Measurements from ENCODE around the gene CDK2AP2. TPM values are rescaled to one million over a fixed set of nuclear protein-coding genes. Genes with fewer than 3 reads are reported as not detected.

Gene CDK2AP2
- polyA plus RNA-seq, 1 experiment: 11.7 TPM

DNA sequence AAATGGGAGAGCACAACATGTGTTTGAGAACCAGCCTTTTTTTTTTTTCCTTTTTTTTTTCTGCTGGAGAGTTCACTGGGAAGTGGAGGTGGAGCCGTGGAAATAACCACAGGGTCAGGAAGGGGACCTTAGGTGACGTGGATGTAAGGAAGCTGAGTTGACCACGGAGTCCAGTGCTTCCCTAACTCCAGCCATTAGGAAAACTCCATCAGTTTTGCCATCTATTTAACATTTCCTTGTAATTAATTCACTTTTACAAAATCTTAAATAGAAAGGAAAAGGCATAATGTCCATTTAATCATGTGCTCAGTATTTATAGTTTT lies 2.0 kb upstream of the CDK2AP2 start:
- no peak for DNase-seq (ENCODE audit: low read depth, low spot score)
- H3K9me3 ChIP-seq (ENCODE audit: control insufficient read depth, insufficient read depth, low read length): no peaks in the 10 kb centered on the region; the same call in 1 of the 2 replicates
- H3K27ac ChIP-seq (ENCODE audit: low read depth, low read length): no peak overlapping the region
- CTCF ChIA-PET: interaction anchor here (0.7 kb wide), 1 partner anchor 158 kb away, joined by 5 read pairs; no protein-coding TSS in a partner anchor
- POLR2A ChIA-PET: no interaction called here
- no peak overlapping the region for H3K4me3 ChIP-seq (ENCODE audit: low read depth, low read length)
- H3K27me3 ChIP-seq (ENCODE audit: control insufficient read depth, insufficient read depth, low read length): peaks cover 8% of the 10 kb centered on the region
- TF ChIP-seq, protein P1, sequence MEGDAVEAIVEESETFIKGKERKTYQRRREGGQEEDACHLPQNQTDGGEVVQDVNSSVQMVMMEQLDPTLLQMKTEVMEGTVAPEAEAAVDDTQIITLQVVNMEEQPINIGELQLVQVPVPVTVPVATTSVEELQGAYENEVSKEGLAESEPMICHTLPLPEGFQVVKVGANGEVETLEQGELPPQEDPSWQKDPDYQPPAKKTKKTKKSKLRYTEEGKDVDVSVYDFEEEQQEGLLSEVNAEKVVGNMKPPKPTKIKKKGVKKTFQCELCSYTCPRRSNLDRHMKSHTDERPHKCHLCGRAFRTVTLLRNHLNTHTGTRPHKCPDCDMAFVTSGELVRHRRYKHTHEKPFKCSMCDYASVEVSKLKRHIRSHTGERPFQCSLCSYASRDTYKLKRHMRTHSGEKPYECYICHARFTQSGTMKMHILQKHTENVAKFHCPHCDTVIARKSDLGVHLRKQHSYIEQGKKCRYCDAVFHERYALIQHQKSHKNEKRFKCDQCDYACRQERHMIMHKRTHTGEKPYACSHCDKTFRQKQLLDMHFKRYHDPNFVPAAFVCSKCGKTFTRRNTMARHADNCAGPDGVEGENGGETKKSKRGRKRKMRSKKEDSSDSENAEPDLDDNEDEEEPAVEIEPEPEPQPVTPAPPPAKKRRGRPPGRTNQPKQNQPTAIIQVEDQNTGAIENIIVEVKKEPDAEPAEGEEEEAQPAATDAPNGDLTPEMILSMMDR (IDR thresholded peaks at IDR 0.05; ENCODE audit: low read depth, low read length): no peak

DNA sequence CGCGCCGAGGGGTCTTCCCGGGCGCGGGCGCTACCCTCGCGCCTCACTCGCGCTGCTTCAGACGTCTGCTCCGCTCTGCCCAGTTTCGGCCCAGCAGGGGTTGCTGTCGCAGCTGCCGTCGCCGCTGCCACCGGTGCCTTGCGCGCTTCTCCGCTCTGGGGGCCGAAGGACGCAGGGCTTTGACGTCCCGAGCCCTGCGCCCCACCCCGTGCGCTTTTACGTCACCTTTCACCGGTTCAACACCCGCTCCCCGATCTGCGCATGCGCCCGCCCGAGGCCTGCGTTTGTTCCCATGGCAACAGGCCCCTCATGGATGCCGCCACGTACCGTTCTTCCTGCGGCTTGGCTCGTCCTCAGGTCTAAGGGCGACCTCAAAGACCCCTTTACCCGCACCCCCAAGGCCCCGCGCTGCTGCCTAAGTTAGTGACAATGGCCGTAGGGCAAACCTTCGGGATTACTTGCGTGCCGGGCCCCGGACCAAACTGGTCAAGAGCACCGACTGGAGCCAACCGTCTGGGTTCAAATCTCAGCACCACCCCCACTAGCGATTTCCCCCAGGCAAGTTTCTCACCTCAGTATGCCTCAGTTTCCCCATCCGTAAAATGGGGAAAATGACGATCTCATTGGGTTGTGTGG lies 642 bp upstream of the CDK2AP2 start:
- POLR2A ChIA-PET: no interaction called here
- DNase-seq (ENCODE audit: low read depth, low spot score): peak; percentile 88
- Histone ChIP-seq H3K4me3 (ENCODE audit: low read depth, low read length) (peak overlapping the region; percentile 87), H3K27me3 (ENCODE audit: control insufficient read depth, insufficient read depth, low read length) (no peaks in the 10 kb centered on the region), H3K9me3 (ENCODE audit: control insufficient read depth, insufficient read depth, low read length) (no peaks in the 10 kb centered on the region; the same call in 1 of the 2 replicates), H3K27ac (ENCODE audit: low read depth, low read length) (peak overlapping the region; percentile 89)
- TF ChIP-seq, protein P1 (IDR thresholded peaks at IDR 0.05; ENCODE audit: low read depth, low read length): no peak
- CTCF ChIA-PET: interaction anchor here (1.0 kb wide), 1 partner anchor 107 kb away, joined by 3 read pairs; no protein-coding TSS in a partner anchor

DNA sequence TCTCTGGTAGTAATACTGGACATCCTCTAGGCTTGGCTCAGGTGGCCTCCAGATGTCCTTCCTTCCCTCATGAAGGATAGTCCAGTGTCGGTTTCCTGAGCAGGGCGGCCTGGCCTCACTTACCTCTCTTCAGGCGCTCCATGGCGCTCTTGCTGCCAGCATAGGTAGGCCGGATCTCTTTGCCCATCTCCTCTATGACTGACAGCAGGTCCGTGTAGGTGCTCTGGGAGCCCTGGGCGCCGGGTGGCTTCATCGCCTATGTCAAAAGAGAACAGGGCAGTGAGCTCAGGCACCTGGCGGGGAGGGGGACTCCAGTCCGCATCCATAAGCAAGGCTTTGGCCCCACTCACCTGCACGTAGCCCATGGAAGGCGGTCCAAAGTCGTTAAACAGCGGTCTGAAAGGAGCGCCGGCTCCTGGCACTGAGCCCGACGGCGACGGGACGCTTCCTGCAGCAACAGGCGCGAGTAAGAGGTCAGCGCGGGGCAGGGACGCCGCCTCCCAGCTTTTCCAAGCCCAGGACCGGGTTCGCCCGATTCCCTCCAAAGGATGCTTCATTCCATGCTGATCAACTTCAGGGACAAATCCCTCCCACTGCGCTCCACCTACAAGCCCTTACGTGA lies 609 bp downstream of the CDK2AP2 start:
- Histone ChIP-seq H3K27me3 (ENCODE audit: control insufficient read depth, insufficient read depth, low read length) (no peaks in the 10 kb centered on the region), H3K27ac (ENCODE audit: low read depth, low read length) (peak overlapping the region; percentile 61), H3K9me3 (ENCODE audit: control insufficient read depth, insufficient read depth, low read length) (no peaks in the 10 kb centered on the region; the same call in 1 of the 2 replicates), H3K4me3 (ENCODE audit: low read depth, low read length) (peak overlapping the region; percentile 74)
- POLR2A ChIA-PET: no interaction called here
- CTCF ChIA-PET: interaction anchor here (1.0 kb wide), 1 partner anchor 105 kb away, joined by 3 read pairs; no protein-coding TSS in a partner anchor
- DNase-seq (ENCODE audit: low read depth, low spot score): no peak
- TF ChIP-seq, protein P1 (IDR thresholded peaks at IDR 0.05; ENCODE audit: low read depth, low read length): no peak

DNA sequence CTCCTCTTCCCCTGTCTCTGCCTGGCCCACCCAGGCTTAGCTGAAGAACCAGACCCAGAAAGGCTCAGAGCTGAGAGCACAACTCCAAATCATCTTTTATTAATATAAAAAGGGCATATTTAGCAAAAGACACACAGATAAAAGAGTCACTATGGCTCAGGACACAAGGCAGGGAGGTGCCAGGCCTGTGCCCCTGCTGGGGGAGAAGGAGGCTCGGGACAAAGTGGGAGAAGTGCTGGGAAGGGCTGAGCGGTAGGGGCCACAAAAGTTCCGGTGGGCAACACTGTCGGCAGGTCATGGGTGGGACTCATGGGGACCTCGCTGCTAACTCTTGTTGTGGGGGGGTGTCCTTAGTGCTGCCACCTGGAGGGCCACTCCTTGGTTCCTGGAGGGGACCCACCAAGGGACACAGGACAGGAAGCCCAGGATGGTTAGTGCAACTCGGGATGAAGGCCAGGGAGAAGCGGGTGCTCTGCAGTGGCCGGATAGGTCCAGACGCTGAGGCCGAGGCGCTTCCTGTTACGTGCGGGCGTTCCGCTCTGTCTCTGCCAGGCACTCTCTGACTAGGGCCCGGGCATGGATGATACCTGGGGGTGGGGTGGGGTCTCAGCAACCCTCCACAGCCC lies 1.4 kb downstream of the CDK2AP2 start:
- DNase-seq (ENCODE audit: low read depth, low spot score): no peak
- TF ChIP-seq, protein P1 (IDR thresholded peaks at IDR 0.05; ENCODE audit: low read depth, low read length): no peak
- ChIA-PET POLR2A (no interaction called here), CTCF (interaction anchor here (0.6 kb wide), 1 partner anchor 105 kb away, joined by 3 read pairs; the partner anchor contains the start of gene PPP1CA)
- H3K27ac ChIP-seq (ENCODE audit: low read depth, low read length): no peak overlapping the region
- H3K9me3 ChIP-seq (ENCODE audit: control insufficient read depth, insufficient read depth, low read length): no peaks in the 10 kb centered on the region; the same call in 1 of the 2 replicates
- H3K27me3 ChIP-seq (ENCODE audit: control insufficient read depth, insufficient read depth, low read length): no peaks in the 10 kb centered on the region
- H3K4me3 ChIP-seq (ENCODE audit: low read depth, low read length): no peak overlapping the region
